Glutamatergic neuron (in vitro differentiated cells): ENCODE measurements around the gene ISG20. TPM values are rescaled to one million over a fixed set of nuclear protein-coding genes. Genes with fewer than 3 reads are reported as not detected.

ENCODE experiments used
- DNase-seq: peaks from one replicate; pipeline ENCODE4 v3.0.0; 2022
- H3K27ac Mint-ChIP-seq: one replicate; pipeline ENCODE4 v1.8.0; 2020; ENCODE audit warnings: mild to moderate bottlenecking, mixed read lengths, inconsistent platforms; ENCODE audit not compliant: unreplicated experiment
- H3K27me3 Mint-ChIP-seq: one replicate; pipeline ENCODE4 v1.8.0; 2020; ENCODE audit warnings: mild to moderate bottlenecking, moderate library complexity, mixed read lengths, inconsistent platforms; ENCODE audit not compliant: unreplicated experiment
- H3K36me3 Mint-ChIP-seq: one replicate; pipeline ENCODE4 v1.8.0; 2020; ENCODE audit warnings: mild to moderate bottlenecking, mixed read lengths, inconsistent platforms; ENCODE audit not compliant: unreplicated experiment
- H3K4me1 Mint-ChIP-seq: one replicate; pipeline ENCODE4 v1.8.0; 2020; ENCODE audit warnings: mild to moderate bottlenecking, low read depth, mixed read lengths, inconsistent platforms; ENCODE audit not compliant: unreplicated experiment
- H3K4me3 Mint-ChIP-seq: one replicate; pipeline ENCODE4 v1.8.0; 2020; ENCODE audit warnings: mild to moderate bottlenecking, mixed read lengths, inconsistent platforms; ENCODE audit not compliant: unreplicated experiment
- H3K9me3 Mint-ChIP-seq: one replicate; pipeline ENCODE4 v1.8.0; 2020; ENCODE audit warnings: mild to moderate bottlenecking, moderate library complexity, mixed read lengths, inconsistent platforms; ENCODE audit not compliant: unreplicated experiment
- CTCF ChIP-seq: fragments of 200-600 bp; sonication (generic); IDR thresholded peaks from one replicate; pipeline ENCODE4 v1.5.0; 2021; ENCODE audit not compliant: partially characterized antibody, unreplicated experiment
- total RNA-seq: library from RNA; stranded (reverse); fragmentation: NEBNext Ultra II Directional; extraction: Animal tissue kit (Norgen Biotek cat#: 25700); gene quantifications from one replicate; pipeline ENCODE4 v1.2.1, GENCODE V29; 2021; ENCODE audit not compliant: unreplicated experiment

Gene ISG20
- total RNA-seq, 1 donor from 2014 or later = 1.1 TPM

GRCh38 chr15:88627463-88627862, 11.4 kb upstream of the ISG20 start:
- DNase-seq = no peak
- peaks cover 5% of the 10 kb centered on the region for H3K27me3 Mint-ChIP-seq
- no peak overlapping the region for H3K4me3 Mint-ChIP-seq
- H3K36me3 Mint-ChIP-seq = peaks cover 4% of the 10 kb centered on the region
- no peaks in the 10 kb centered on the region for H3K9me3 Mint-ChIP-seq
- no peak overlapping the region for H3K27ac Mint-ChIP-seq
- peaks cover 10% of the 10 kb centered on the region for H3K4me1 Mint-ChIP-seq
- TF ChIP-seq CTCF = no peak

- no peaks in the 10 kb centered on the region for H3K9me3 Mint-ChIP-seq
- H3K27me3 Mint-ChIP-seq = peaks cover 8% of the 10 kb centered on the region
These were observed 10.7 kb upstream of the ISG20 start for GRCh38 chr15:88628018-88628654.

GRCh38 chr15:88629071-88629470, 9.7 kb upstream of the ISG20 start:
- no peak for DNase-seq
- H3K4me3 Mint-ChIP-seq = no peak overlapping the region
- H3K36me3 Mint-ChIP-seq = peaks cover 4% of the 10 kb centered on the region
- no peaks in the 10 kb centered on the region for H3K9me3 Mint-ChIP-seq
- peaks cover 8% of the 10 kb centered on the region for H3K27me3 Mint-ChIP-seq
- H3K27ac Mint-ChIP-seq = no peak overlapping the region
- no peak for TF ChIP-seq CTCF
- peaks cover 7% of the 10 kb centered on the region for H3K4me1 Mint-ChIP-seq

More at GRCh38 chr15:88628018-88628654, 10.7 kb upstream of the ISG20 start:
- peaks cover 7% of the 10 kb centered on the region for H3K4me1 Mint-ChIP-seq
- H3K36me3 Mint-ChIP-seq = peaks cover 4% of the 10 kb centered on the region
- H3K4me3 Mint-ChIP-seq = no peak overlapping the region
- H3K27ac Mint-ChIP-seq = no peak overlapping the region
- DNase-seq = no peak
- no peak for TF ChIP-seq CTCF

GRCh38 chr15:88630141-88630721, 8.6 kb upstream of the ISG20 start:
- no peak for TF ChIP-seq CTCF

GRCh38 chr15:88630798-88631463, 7.9 kb upstream of the ISG20 start:
- no peak for DNase-seq
- Mint-ChIP-seq H3K27ac (no peak overlapping the region), H3K4me3 (no peak overlapping the region), H3K9me3 (no peaks in the 10 kb centered on the region), H3K4me1 (peaks cover 7% of the 10 kb centered on the region), H3K27me3 (peaks cover 6% of the 10 kb centered on the region), H3K36me3 (peaks cover 4% of the 10 kb centered on the region)
- TF ChIP-seq CTCF = no peak

More at GRCh38 chr15:88630141-88630721, 8.6 kb upstream of the ISG20 start:
- Mint-ChIP-seq H3K4me1 (peaks cover 7% of the 10 kb centered on the region), H3K9me3 (no peaks in the 10 kb centered on the region), H3K27ac (no peak overlapping the region), H3K27me3 (peaks cover 6% of the 10 kb centered on the region), H3K4me3 (no peak overlapping the region), H3K36me3 (peaks cover 4% of the 10 kb centered on the region)
- no peak for DNase-seq
